Breast epithelium (tissue), 3 donors: ENCODE results near the gene NCR2.

ENCODE experiments used
- POLR2A ChIP-seq: fragments of 450-650 bp; IDR thresholded peaks from one replicate; pipeline ENCODE4 v1.6.1; 2016; ENCODE audit warnings: antibody characterized with exemption, mild to moderate bottlenecking, moderate library complexity
- POLR2AphosphoS5 ChIP-seq, 3 donors: sonication (generic); formaldehyde crosslinking; IDR thresholded peaks; one replicate each; pipeline ENCODE4 v1.6.1; 2017; ENCODE audit warnings: antibody characterized with exemption in 3 of 3
- TF ChIP-seq, protein P1 (sequence below), 3 donors: fragments of 450-650 bp; IDR thresholded peaks; one replicate each; pipeline ENCODE4 v1.5.1; 2016 to 2017; ENCODE audit warnings: antibody characterized with exemption in 3 of 3, mild to moderate bottlenecking in 3 of 3, moderate library complexity in 3 of 3

DNA sequence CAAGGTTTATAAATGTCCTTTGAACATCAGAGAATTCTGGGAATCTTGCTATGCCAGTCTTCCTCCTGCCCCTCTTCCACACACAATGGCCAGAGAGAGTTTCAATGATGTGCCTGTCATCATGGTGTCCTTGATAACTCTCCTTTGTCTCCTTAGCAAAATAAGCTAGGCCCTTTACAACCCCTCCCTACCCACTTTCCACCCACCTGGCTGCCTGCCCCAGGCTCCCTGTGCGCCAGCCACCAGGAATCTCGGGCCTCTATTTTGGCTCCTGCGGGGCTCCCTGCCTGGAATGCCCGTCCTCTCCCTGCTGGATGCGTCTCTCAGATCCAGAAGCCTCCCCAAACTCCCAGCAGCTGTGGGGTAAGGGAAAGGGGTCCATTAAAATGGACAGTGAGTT is 60.9 kb downstream of the NCR2 start:
- TF ChIP-seq, protein P1, sequence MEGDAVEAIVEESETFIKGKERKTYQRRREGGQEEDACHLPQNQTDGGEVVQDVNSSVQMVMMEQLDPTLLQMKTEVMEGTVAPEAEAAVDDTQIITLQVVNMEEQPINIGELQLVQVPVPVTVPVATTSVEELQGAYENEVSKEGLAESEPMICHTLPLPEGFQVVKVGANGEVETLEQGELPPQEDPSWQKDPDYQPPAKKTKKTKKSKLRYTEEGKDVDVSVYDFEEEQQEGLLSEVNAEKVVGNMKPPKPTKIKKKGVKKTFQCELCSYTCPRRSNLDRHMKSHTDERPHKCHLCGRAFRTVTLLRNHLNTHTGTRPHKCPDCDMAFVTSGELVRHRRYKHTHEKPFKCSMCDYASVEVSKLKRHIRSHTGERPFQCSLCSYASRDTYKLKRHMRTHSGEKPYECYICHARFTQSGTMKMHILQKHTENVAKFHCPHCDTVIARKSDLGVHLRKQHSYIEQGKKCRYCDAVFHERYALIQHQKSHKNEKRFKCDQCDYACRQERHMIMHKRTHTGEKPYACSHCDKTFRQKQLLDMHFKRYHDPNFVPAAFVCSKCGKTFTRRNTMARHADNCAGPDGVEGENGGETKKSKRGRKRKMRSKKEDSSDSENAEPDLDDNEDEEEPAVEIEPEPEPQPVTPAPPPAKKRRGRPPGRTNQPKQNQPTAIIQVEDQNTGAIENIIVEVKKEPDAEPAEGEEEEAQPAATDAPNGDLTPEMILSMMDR (IDR thresholded peaks at IDR 0.05): no peak
- TF ChIP-seq POLR2A (no peak), POLR2AphosphoS5 (IDR thresholded peaks at IDR 0.05) (no peak)
